Prostate gland (tissue), 2 donors: Measurements from ENCODE around the gene RANBP9.

ENCODE experiments used
- POLR2A ChIP-seq: fragments of 450-650 bp; IDR thresholded peaks from one replicate; pipeline ENCODE4 v1.6.1; 2016; ENCODE audit warnings: antibody characterized with exemption, mild to moderate bottlenecking
- POLR2AphosphoS5 ChIP-seq: sonication (generic); formaldehyde crosslinking; IDR thresholded peaks from one replicate; pipeline ENCODE4 v1.6.1; 2017; ENCODE audit warnings: antibody characterized with exemption
- TF ChIP-seq, protein P1 (sequence below), 4 experiments: fragments of 200-600 bp in 2 of 4; fragments of 450-650 bp in 2 of 4; sonication (generic) in 2 of 4; IDR thresholded peaks; 1 replicate in 3 of 4; 2 replicates in 1 of 4; pipeline ENCODE4 v1.5.1; 2016 to 2019; ENCODE audit warnings: antibody characterized with exemption in 4 of 4, mild to moderate bottlenecking in 2 of 4, moderate library complexity in 2 of 4

DNA sequence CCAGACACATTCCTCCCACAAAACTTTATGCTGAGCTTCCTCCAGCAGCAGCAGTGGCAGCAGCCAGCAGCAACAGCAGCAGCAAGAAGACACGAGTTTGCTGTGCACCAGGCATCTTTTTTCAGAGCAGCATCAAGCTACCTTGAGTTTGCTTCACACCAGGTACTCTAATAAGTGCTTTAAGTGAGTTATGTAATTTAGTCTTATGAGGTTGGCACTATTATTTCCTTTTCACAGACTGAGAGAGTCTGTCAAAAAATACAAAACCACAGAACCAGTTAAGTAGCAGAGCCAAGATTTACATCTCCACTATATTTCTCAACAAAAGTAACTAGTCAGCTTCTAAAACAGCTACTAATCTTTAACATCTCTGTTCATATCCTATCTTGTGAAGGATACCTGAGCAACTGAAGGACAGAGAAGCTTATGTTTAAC, 23.7 kb downstream of the RANBP9 start:
- TF ChIP-seq, protein P1, sequence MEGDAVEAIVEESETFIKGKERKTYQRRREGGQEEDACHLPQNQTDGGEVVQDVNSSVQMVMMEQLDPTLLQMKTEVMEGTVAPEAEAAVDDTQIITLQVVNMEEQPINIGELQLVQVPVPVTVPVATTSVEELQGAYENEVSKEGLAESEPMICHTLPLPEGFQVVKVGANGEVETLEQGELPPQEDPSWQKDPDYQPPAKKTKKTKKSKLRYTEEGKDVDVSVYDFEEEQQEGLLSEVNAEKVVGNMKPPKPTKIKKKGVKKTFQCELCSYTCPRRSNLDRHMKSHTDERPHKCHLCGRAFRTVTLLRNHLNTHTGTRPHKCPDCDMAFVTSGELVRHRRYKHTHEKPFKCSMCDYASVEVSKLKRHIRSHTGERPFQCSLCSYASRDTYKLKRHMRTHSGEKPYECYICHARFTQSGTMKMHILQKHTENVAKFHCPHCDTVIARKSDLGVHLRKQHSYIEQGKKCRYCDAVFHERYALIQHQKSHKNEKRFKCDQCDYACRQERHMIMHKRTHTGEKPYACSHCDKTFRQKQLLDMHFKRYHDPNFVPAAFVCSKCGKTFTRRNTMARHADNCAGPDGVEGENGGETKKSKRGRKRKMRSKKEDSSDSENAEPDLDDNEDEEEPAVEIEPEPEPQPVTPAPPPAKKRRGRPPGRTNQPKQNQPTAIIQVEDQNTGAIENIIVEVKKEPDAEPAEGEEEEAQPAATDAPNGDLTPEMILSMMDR (IDR thresholded peaks at IDR 0.05) = no peak
- TF ChIP-seq POLR2A (no peak), POLR2AphosphoS5 (no peak)
